ENCODE data around the gene SNAP91. TPM values are rescaled to one million over a fixed set of nuclear protein-coding genes. Genes with fewer than 3 reads are reported as not detected.

Gene SNAP91
- total RNA-seq, 1 experiment from 2014 or later, result 0.95 TPM

DNA sequence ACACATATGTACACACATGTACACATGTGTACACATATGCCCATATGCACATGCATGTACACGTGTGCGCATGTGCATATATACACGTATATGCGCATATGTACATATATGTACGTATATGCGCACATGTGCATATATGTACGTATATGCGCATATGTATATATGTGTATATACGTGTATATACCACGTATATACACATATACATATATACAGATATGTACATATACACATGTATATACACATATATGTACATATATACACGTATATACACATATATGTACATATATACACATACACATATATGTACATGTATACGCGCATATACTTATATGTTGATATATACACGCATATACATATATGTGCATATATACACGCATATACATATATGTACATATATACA is 8.9 kb upstream of the SNAP91 start:
- POLR2A ChIA-PET, result no interaction called here
- CTCF ChIA-PET, result no interaction called here
- no peak for ATAC-seq
- H3K36me3 ChIP-seq (ENCODE audit: control insufficient read depth, insufficient read depth, low read length), result no peaks in the 10 kb centered on the region
- H3K4me1 ChIP-seq (ENCODE audit: control insufficient read depth, insufficient read depth, low read length), result no peaks in the 10 kb centered on the region
- H3K27ac ChIP-seq (ENCODE audit: low read length), result no peak overlapping the region
- intact Hi-C loops (cut with micrococcal nuclease; ENCODE audit: unreplicated experiment) (no loop called here), in situ Hi-C loops (cut with HindIII; ENCODE audit: low pct_unique_long_range_greater_than_20kb, low sequenced_read_pairs) (no loop called here)
- no peak overlapping the region for H3K4me3 ChIP-seq (ENCODE audit: low read depth in 2 of 2, low read length in 2 of 2)
- BruUV-seq (replicated peaks), result no TSS peak
- no peaks in the 10 kb centered on the region for H3K27me3 ChIP-seq (ENCODE audit: control insufficient read depth, insufficient read depth, low read length)
- no peak for DNase-seq (ENCODE audit: low read depth, low spot score)
- H3K9me3 ChIP-seq (ENCODE audit: control insufficient read depth, insufficient read depth, low read depth, low read length), result peaks cover 7% of the 10 kb centered on the region; the same call in 1 of the 2 replicates
- no peak for TF ChIP-seq POLR2AphosphoS5 (IDR thresholded peaks at IDR 0.05; ENCODE audit: low read depth, low read length)
- TF ChIP-seq, protein P1, sequence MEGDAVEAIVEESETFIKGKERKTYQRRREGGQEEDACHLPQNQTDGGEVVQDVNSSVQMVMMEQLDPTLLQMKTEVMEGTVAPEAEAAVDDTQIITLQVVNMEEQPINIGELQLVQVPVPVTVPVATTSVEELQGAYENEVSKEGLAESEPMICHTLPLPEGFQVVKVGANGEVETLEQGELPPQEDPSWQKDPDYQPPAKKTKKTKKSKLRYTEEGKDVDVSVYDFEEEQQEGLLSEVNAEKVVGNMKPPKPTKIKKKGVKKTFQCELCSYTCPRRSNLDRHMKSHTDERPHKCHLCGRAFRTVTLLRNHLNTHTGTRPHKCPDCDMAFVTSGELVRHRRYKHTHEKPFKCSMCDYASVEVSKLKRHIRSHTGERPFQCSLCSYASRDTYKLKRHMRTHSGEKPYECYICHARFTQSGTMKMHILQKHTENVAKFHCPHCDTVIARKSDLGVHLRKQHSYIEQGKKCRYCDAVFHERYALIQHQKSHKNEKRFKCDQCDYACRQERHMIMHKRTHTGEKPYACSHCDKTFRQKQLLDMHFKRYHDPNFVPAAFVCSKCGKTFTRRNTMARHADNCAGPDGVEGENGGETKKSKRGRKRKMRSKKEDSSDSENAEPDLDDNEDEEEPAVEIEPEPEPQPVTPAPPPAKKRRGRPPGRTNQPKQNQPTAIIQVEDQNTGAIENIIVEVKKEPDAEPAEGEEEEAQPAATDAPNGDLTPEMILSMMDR (IDR thresholded peaks at IDR 0.05), result no peak

- Histone ChIP-seq H3K4me3 (ENCODE audit: low read depth in 2 of 2, low read length in 2 of 2) (no peak overlapping the region), H3K27ac (ENCODE audit: low read length) (no peak overlapping the region), H3K9me3 (ENCODE audit: control insufficient read depth, insufficient read depth, low read depth, low read length) (peaks cover 4% of the 10 kb centered on the region; the same call in 1 of the 2 replicates), H3K36me3 (ENCODE audit: control insufficient read depth, insufficient read depth, low read length) (no peaks in the 10 kb centered on the region), H3K4me1 (ENCODE audit: control insufficient read depth, insufficient read depth, low read length) (no peaks in the 10 kb centered on the region), H3K27me3 (ENCODE audit: control insufficient read depth, insufficient read depth, low read length) (peaks cover 6% of the 10 kb centered on the region)
- DNase-seq (ENCODE audit: low read depth, low spot score) (no peak), ATAC-seq (no peak)
- intact Hi-C loops (cut with micrococcal nuclease; ENCODE audit: unreplicated experiment) (no loop called here), in situ Hi-C loops (cut with HindIII; ENCODE audit: low pct_unique_long_range_greater_than_20kb, low sequenced_read_pairs) (no loop called here)
- TF ChIP-seq TCF7L2 (IDR thresholded peaks at IDR 0.05; ENCODE audit: low read depth, low read length), result no peak
- ChIA-PET CTCF (no interaction called here), POLR2A (no interaction called here)
- BruUV-seq (replicated peaks), result no TSS peak
These were observed 3.1 kb upstream of the SNAP91 start for GRCh38 chr6:83711958-83712357.

DNA sequence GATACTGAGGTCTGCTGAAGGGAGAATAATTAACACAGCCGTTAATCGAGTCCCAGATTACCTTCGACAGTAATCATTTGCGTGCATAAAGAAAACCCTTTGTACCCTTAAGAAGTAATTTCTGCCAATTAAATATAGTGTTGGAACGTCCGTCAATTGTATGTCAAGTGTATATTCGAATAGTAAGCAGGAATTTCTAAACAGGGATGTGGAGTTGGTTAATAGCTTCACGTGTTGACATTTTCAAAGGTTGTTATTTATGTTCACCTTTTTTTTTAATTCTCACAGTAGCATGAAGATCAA is 798 bp upstream of the SNAP91 start:
- no peak for ATAC-seq
- ChIA-PET POLR2A (no interaction called here), CTCF (no interaction called here)
- no peaks in the 10 kb centered on the region for H3K36me3 ChIP-seq (ENCODE audit: control insufficient read depth, insufficient read depth, low read length)
- H3K4me1 ChIP-seq (ENCODE audit: control insufficient read depth, insufficient read depth, low read length), result no peaks in the 10 kb centered on the region
- intact Hi-C loops (cut with micrococcal nuclease; ENCODE audit: unreplicated experiment) (no loop called here), in situ Hi-C loops (cut with HindIII; ENCODE audit: low pct_unique_long_range_greater_than_20kb, low sequenced_read_pairs) (no loop called here)
- peaks cover 4% of the 10 kb centered on the region; the same call in 1 of the 2 replicates for H3K9me3 ChIP-seq (ENCODE audit: control insufficient read depth, insufficient read depth, low read depth, low read length)
- TF ChIP-seq SIN3A (IDR thresholded peaks at IDR 0.05; ENCODE audit: borderline replicate concordance, insufficient read depth, low read depth, low read length) (no peak), POLR2AphosphoS5 (IDR thresholded peaks at IDR 0.05; ENCODE audit: low read depth, low read length) (no peak), TCF7L2 (IDR thresholded peaks at IDR 0.05; ENCODE audit: low read depth, low read length) (no peak)
- TF ChIP-seq, protein P1 (IDR thresholded peaks at IDR 0.05), result no peak
- TF ChIP-seq, protein P2, sequence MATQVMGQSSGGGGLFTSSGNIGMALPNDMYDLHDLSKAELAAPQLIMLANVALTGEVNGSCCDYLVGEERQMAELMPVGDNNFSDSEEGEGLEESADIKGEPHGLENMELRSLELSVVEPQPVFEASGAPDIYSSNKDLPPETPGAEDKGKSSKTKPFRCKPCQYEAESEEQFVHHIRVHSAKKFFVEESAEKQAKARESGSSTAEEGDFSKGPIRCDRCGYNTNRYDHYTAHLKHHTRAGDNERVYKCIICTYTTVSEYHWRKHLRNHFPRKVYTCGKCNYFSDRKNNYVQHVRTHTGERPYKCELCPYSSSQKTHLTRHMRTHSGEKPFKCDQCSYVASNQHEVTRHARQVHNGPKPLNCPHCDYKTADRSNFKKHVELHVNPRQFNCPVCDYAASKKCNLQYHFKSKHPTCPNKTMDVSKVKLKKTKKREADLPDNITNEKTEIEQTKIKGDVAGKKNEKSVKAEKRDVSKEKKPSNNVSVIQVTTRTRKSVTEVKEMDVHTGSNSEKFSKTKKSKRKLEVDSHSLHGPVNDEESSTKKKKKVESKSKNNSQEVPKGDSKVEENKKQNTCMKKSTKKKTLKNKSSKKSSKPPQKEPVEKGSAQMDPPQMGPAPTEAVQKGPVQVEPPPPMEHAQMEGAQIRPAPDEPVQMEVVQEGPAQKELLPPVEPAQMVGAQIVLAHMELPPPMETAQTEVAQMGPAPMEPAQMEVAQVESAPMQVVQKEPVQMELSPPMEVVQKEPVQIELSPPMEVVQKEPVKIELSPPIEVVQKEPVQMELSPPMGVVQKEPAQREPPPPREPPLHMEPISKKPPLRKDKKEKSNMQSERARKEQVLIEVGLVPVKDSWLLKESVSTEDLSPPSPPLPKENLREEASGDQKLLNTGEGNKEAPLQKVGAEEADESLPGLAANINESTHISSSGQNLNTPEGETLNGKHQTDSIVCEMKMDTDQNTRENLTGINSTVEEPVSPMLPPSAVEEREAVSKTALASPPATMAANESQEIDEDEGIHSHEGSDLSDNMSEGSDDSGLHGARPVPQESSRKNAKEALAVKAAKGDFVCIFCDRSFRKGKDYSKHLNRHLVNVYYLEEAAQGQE (IDR thresholded peaks at IDR 0.05; ENCODE audit: insufficient read depth in 1 of 2, low read depth in 2 of 2, low read length in 1 of 2), result no peak
- DNase-seq (ENCODE audit: low read depth, low spot score), result no peak
- no peak overlapping the region for H3K27ac ChIP-seq (ENCODE audit: low read length)
- H3K4me3 ChIP-seq (ENCODE audit: low read depth in 2 of 2, low read length in 2 of 2), result peak overlapping the region in 1 of 2 experiments; percentile 51; a peak in 2 of 4 replicates
- no TSS peak for BruUV-seq (replicated peaks)
- peaks cover 6% of the 10 kb centered on the region for H3K27me3 ChIP-seq (ENCODE audit: control insufficient read depth, insufficient read depth, low read length)

Data from Panc1 (cell line).